COLO668 (cell line): ENCODE data around the gene CENPP.

Experiments used
- DNase-seq: peaks from one replicate; lab custom pipeline; 2025; ENCODE audit not compliant: unreplicated experiment; lab: John Stamatoyannopoulos, UW

CENPP gene

DNA sequence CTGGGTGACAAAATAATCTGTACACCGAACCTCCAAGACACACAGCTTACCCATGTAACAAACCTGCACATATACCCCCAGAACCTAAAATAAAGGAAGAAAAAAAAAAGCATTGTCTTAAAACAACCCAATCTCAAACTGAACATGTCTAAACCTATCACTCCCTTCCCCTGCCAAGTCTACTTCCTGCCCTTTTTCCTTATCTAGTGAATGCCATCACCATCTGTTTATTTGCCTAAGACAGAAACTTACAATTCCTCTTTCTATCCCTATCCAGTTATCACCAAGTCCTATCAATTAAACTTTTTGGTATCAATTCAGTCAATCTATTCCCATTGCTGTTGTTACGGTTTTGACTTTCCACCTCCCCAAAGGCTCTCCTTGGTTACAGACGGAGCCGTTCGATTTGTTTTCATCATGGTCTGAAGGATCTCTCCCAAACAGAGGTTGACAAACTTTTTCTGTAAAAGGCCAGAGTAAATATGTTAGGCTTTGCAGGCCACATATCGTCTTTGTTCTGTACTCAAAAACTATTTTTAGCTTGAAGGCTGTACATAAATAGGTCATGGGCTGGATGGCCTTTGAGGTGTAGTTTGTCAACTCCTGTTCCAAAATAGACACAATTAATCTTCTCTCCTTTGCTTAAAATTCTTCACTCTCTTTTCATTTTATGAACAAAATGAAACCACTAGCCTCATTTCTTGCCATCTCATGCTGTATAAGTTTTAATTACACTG is 12.7 kb upstream of the CENPP start:
- DNase-seq: no peak

DNA sequence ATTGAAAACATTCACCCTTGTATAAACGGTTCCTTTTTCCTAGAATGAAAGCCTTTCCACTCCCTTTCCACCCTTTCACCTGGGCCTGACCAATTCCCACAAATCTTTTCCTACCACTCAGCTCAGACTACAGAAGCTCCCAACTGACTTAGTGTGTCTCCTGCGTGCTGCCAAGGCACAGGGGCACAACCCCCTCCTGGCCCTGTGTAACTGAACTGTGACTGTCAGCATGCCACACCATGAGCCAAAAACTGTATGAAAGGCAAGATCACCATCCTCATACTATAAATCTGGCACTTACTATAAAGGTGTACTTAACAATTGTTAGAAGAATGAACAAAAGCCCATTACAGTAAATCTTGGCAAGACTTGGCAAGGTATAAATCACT is 12.1 kb upstream of the CENPP start:
- DNase-seq: no peak

DNA sequence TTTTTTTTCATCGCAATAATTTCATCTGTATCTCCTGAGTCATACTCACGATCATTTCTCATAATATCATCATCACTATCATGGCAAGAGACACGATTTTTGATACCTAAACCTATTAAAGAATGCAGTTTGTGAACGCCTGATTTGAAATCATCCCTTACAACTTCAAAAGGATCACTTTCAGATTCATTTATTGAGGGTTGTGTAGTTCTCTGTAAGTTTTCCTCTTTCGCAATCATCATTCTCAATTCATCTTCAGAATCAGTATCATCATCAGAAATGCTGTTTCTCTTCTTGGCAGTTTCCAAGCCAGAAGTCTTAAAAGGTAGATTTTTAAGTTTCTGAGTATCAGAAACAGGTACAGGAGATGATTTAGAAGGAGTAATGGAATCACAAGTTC is 10.3 kb upstream of the CENPP start:
- no peak for DNase-seq

GRCh38 chr9:92324431-92324830 is 1.3 kb upstream of the CENPP start:
- DNase-seq: no peak

- DNase-seq: no peak
These were observed 874 bp upstream of the CENPP start for GRCh38 chr9:92324889-92325268.

DNA sequence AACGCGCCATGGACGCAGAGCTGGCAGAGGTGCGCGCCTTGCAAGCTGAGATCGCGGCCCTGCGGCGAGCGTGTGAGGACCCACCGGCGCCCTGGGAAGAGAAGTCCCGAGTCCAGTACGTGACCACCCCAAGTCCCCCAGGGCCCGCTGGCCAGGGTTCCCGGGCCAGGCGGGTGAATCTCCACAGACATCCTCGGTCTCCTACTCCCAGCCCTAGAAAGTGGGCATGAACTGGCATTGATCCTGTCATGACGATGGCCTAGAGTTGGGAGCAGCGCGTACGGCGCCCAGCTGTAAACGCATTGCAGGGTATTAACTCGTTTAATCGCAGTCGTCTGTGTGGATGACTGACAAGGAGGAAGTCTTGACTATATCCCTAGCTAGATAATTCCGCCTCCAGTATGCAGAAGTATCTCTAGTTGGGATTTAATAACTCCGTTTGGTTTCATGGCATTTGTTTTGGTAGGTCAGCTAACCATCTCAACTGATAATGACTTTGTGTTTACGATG is 293 bp downstream of the CENPP start:
- DNase-seq: no peak

GRCh38 chr9:92327283-92327850 is 1.6 kb downstream of the CENPP start:
- no peak for DNase-seq

DNA sequence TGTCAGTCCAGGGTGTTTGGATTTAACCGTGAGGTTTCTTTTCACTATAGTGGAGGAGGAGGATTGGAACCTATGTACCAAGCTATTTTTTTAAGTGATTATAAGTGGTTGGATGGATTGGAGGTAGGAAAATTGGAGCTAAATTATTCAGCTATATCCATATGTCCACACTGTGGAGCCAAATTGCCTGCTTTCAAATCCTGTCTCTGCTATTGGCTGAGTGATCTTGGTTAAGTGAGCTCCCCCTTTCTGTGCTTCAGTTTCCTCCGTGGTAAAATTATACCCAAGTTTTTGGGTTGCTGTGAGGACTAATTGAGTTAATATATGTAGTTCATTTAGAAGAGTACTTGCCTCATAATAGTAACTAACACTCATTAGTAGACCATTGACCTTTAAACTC is 2.5 kb downstream of the CENPP start:
- DNase-seq: no peak

DNA sequence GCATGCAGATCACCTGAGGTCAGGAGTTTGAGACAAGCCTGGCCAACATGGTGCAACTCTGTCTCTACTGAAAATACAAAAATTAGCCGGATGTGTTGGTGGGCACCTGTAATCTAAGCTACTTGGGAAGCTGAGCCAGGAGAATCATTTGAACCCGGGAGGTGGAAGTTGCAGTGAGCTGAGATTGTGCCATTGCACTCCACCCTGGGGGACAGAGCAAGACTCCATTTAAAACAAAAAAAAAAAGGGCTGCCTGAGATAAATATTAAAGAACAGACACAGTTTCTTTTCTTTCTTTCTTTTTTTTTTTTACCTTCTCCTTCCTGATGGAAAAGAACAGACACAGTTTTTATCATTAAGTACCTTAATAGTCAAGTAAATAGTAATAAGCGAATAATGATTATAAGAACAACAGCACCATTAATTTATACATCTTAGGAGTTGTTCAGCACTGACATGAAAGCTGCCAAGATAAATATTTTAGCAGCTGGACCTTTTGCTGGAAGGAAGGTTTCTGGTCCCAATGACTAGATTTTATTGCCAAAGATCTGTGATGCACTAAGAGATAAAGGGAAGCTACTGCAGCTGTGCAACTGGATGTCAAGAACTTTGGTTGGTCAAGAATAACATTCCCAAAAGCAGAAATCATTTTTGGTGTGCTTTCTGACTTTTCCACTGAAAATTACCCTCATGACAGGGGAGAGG is 7.0 kb downstream of the CENPP start:
- no peak for DNase-seq

DNA sequence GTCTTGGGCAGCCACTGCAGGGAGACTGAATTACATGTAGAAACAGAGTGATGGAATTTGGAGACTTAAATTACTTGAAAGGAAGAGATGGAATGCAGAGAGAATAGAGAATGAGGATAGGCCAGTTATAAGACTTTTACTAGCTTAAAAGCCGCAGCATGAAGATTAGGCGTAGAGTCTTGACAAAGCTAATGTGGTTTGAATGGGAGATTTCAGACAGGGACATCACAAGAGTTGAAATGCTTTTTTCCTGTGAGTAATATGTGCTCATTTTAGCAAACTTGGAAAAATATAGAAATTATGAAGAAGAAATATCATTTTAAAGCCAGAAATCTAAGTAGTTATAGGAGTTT is 7.5 kb downstream of the CENPP start:
- no peak for DNase-seq

- no peak for DNase-seq
These were observed 15.8 kb downstream of the CENPP start for GRCh38 chr9:92341578-92341977.

DNA sequence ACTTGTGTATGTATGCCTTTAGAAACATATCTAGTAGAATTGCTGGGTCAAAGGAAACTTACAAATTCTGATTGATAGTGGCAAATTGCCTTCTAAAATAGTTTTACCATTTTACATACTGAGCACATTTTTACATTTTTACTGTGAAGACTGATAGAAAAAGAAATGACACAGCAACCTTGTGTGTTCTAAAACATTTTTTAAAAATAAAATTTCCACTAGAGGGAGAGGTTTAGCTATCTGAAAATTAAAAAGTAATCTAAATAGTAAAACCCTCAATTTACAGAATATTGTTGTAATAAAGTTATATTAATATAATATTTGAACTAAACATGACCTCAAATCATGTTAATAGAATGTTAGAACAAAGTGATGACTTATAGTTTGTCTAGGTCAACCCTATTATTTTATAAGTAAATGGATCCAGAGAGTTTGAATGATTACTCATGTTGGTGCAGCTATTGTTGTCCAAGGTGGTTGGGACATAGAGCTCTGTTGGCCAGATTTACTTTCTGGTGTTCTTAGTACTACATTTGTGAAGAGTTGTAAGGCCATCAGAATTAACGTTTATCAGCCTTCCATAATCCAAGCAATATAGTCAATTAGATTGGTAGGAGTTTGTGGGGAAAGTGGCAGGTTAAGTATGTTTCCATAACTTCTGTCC is 17.2 kb downstream of the CENPP start:
- DNase-seq: no peak

- DNase-seq: no peak
These were observed 19.8 kb downstream of the CENPP start for GRCh38 chr9:92345582-92345981.

- no peak for DNase-seq
These were observed 24.3 kb downstream of the CENPP start for GRCh38 chr9:92349771-92350739.

- no peak for DNase-seq
These were observed 25.0 kb downstream of the CENPP start for GRCh38 chr9:92350740-92351133.

- DNase-seq: no peak
These were observed 27.3 kb downstream of the CENPP start for GRCh38 chr9:92353051-92353450.

DNA sequence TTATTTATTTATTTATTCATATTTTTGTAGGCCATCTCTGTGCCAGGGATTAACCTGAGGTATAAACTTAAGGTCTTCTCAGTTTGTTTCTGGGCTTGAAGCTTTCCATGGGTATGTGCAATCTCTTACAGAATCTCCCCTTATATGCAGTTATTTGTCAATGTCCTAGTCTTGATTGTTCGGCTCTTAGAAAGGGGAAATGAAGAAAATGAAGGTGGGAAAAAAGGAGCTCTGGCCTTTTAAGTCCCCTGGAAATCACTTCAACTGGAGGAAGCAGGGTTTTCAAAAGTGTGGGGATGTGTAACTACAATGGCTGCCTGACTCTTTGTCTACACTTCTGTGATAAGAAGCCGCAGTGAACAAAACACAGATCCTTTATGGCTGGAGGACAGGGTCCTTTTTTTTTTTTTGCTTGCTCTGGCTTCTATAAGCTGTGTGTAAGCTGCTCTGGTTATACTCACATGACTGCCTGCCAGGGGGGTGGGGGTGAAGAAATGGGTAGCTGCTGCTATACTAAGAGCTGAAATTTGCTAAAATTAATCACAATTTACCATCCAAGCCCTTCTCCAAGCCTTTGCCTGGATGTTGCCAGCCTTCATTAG is 33.7 kb downstream of the CENPP start:
- no peak for DNase-seq

GRCh38 chr9:92360083-92360482 is 34.3 kb downstream of the CENPP start:
- DNase-seq: no peak

GRCh38 chr9:92369075-92369474 is 43.3 kb downstream of the CENPP start:
- no peak for DNase-seq

- no peak for DNase-seq
These were observed 47.4 kb downstream of the CENPP start for GRCh38 chr9:92373167-92373566.
